Memory B cell (primary cell): ENCODE results near the gene SAMM50.

Experiments used
- ATAC-seq: fragments of 150-1000 bp; cut with Tn5 transposase; 2 replicates; pipeline ENCODE4 v1.10.0; 2021; ENCODE audit warnings: low read depth, mild to moderate bottlenecking, moderate library complexity
- DNase-seq, 2 donors: peaks; one replicate each; pipeline ENCODE4 v3.0.0; 2022; ENCODE audit warnings: low spot score in 2 of 2
- H3K27ac Mint-ChIP-seq: one replicate; pipeline ENCODE4 v1.8.0; 2022; ENCODE audit warnings: mild to moderate bottlenecking, moderate library complexity, mixed read lengths
- H3K27me3 Mint-ChIP-seq: one replicate; pipeline ENCODE4 v1.8.0; 2022; ENCODE audit warnings: mixed read lengths
- H3K36me3 Mint-ChIP-seq: one replicate; pipeline ENCODE4 v1.8.0; 2022; ENCODE audit warnings: mild to moderate bottlenecking, mixed read lengths
- H3K4me1 Mint-ChIP-seq: one replicate; pipeline ENCODE4 v1.8.0; 2022; ENCODE audit warnings: mixed read lengths
- H3K4me3 Mint-ChIP-seq: one replicate; pipeline ENCODE4 v1.8.0; 2022; ENCODE audit warnings: mild to moderate bottlenecking, moderate library complexity, mixed read lengths
- H3K9me3 Mint-ChIP-seq: one replicate; pipeline ENCODE4 v1.8.0; 2022; ENCODE audit warnings: mixed read lengths

SAMM50 gene

GRCh38 chr22:43976861-43977795 is 21.9 kb downstream of the SAMM50 start:
- Mint-ChIP-seq H3K4me1 (no peaks in the 10 kb centered on the region), H3K27ac (no peak overlapping the region), H3K27me3 (no peaks in the 10 kb centered on the region), H3K9me3 (no peaks in the 10 kb centered on the region), H3K4me3 (no peak overlapping the region), H3K36me3 (peaks cover 37% of the 10 kb centered on the region)
- ATAC-seq (no peak), DNase-seq (no peak)

GRCh38 chr22:43978558-43978957 is 23.3 kb downstream of the SAMM50 start:
- Mint-ChIP-seq H3K4me1 (no peaks in the 10 kb centered on the region), H3K36me3 (peaks cover 38% of the 10 kb centered on the region), H3K4me3 (no peak overlapping the region), H3K27ac (no peak overlapping the region), H3K27me3 (no peaks in the 10 kb centered on the region), H3K9me3 (no peaks in the 10 kb centered on the region)
- DNase-seq = no peak
- ATAC-seq = no peak

GRCh38 chr22:43980579-43980978 is 25.3 kb downstream of the SAMM50 start:
- DNase-seq (no peak), ATAC-seq (no peak)
- Mint-ChIP-seq H3K27me3 (no peaks in the 10 kb centered on the region), H3K36me3 (peaks cover 39% of the 10 kb centered on the region), H3K4me1 (no peaks in the 10 kb centered on the region), H3K27ac (no peak overlapping the region), H3K4me3 (no peak overlapping the region), H3K9me3 (no peaks in the 10 kb centered on the region)

GRCh38 chr22:43980996-43981395 is 25.8 kb downstream of the SAMM50 start:
- H3K27ac Mint-ChIP-seq = no peak overlapping the region
- H3K36me3 Mint-ChIP-seq = peaks cover 35% of the 10 kb centered on the region
- H3K4me1 Mint-ChIP-seq = no peaks in the 10 kb centered on the region

GRCh38 chr22:43983808-43984207 is 28.6 kb downstream of the SAMM50 start:
- no peaks in the 10 kb centered on the region for H3K9me3 Mint-ChIP-seq
- peaks cover 34% of the 10 kb centered on the region for H3K36me3 Mint-ChIP-seq

More at GRCh38 chr22:43980996-43981395, 25.8 kb downstream of the SAMM50 start:
- H3K9me3 Mint-ChIP-seq = no peaks in the 10 kb centered on the region
- DNase-seq (no peak), ATAC-seq (no peak)
- no peak overlapping the region for H3K4me3 Mint-ChIP-seq
- no peaks in the 10 kb centered on the region for H3K27me3 Mint-ChIP-seq

GRCh38 chr22:43985532-43985931 is 30.3 kb downstream of the SAMM50 start:
- Mint-ChIP-seq H3K36me3 (peaks cover 29% of the 10 kb centered on the region), H3K27ac (no peak overlapping the region), H3K4me3 (no peak overlapping the region)

More at GRCh38 chr22:43983808-43984207, 28.6 kb downstream of the SAMM50 start:
- peaks cover 2% of the 10 kb centered on the region for H3K4me1 Mint-ChIP-seq
- H3K27me3 Mint-ChIP-seq = no peaks in the 10 kb centered on the region
- DNase-seq (no peak), ATAC-seq (no peak)
- H3K27ac Mint-ChIP-seq = no peak overlapping the region
- H3K4me3 Mint-ChIP-seq = no peak overlapping the region

GRCh38 chr22:43988116-43988820 is 33.0 kb downstream of the SAMM50 start:
- H3K9me3 Mint-ChIP-seq = no peaks in the 10 kb centered on the region
- H3K27ac Mint-ChIP-seq = no peak overlapping the region
- H3K4me1 Mint-ChIP-seq = peaks cover 7% of the 10 kb centered on the region
- ATAC-seq = no peak
- H3K27me3 Mint-ChIP-seq = no peaks in the 10 kb centered on the region
- no peak for DNase-seq
- peaks cover 39% of the 10 kb centered on the region for H3K36me3 Mint-ChIP-seq
- no peak overlapping the region for H3K4me3 Mint-ChIP-seq

More at GRCh38 chr22:43985532-43985931, 30.3 kb downstream of the SAMM50 start:
- Mint-ChIP-seq H3K27me3 (no peaks in the 10 kb centered on the region), H3K9me3 (no peaks in the 10 kb centered on the region), H3K4me1 (peaks cover 2% of the 10 kb centered on the region)
- DNase-seq = no peak
- ATAC-seq = no peak

GRCh38 chr22:43988960-43989359 is 33.7 kb downstream of the SAMM50 start:
- Mint-ChIP-seq H3K4me1 (peaks cover 12% of the 10 kb centered on the region), H3K36me3 (peaks cover 35% of the 10 kb centered on the region), H3K9me3 (no peaks in the 10 kb centered on the region)

GRCh38 chr22:43990044-43990443 is 34.8 kb downstream of the SAMM50 start:
- DNase-seq (no peak), ATAC-seq (no peak)
- Mint-ChIP-seq H3K4me1 (peaks cover 14% of the 10 kb centered on the region), H3K36me3 (peaks cover 35% of the 10 kb centered on the region), H3K4me3 (no peak overlapping the region), H3K27me3 (no peaks in the 10 kb centered on the region), H3K27ac (no peak overlapping the region), H3K9me3 (no peaks in the 10 kb centered on the region)

More at GRCh38 chr22:43988960-43989359, 33.7 kb downstream of the SAMM50 start:
- DNase-seq (no peak), ATAC-seq (no peak)
- H3K4me3 Mint-ChIP-seq = no peak overlapping the region
- peak overlapping the region; percentile 3 for H3K27ac Mint-ChIP-seq
- no peaks in the 10 kb centered on the region for H3K27me3 Mint-ChIP-seq

GRCh38 chr22:43991316-43992020 is 36.2 kb downstream of the SAMM50 start:
- ATAC-seq (no peak), DNase-seq (no peak)
- Mint-ChIP-seq H3K9me3 (no peaks in the 10 kb centered on the region), H3K4me1 (peaks cover 26% of the 10 kb centered on the region), H3K36me3 (peaks cover 32% of the 10 kb centered on the region), H3K4me3 (no peak overlapping the region), H3K27me3 (no peaks in the 10 kb centered on the region), H3K27ac (peak overlapping the region; percentile 53)

GRCh38 chr22:43992331-43992821 is 37.1 kb downstream of the SAMM50 start:
- H3K4me1 Mint-ChIP-seq = peaks cover 32% of the 10 kb centered on the region
- no peak for ATAC-seq
- H3K36me3 Mint-ChIP-seq = peaks cover 30% of the 10 kb centered on the region
- H3K9me3 Mint-ChIP-seq = no peaks in the 10 kb centered on the region
- DNase-seq = no peak
- H3K4me3 Mint-ChIP-seq = no peak overlapping the region
- H3K27ac Mint-ChIP-seq = peak overlapping the region; percentile 14
- H3K27me3 Mint-ChIP-seq = no peaks in the 10 kb centered on the region

- ATAC-seq (peak; percentile 41), DNase-seq (peak; percentile 65 to 70)
- Mint-ChIP-seq H3K4me1 (peaks cover 32% of the 10 kb centered on the region), H3K4me3 (no peak overlapping the region), H3K27ac (peak overlapping the region; percentile 79), H3K36me3 (peaks cover 27% of the 10 kb centered on the region), H3K9me3 (no peaks in the 10 kb centered on the region), H3K27me3 (no peaks in the 10 kb centered on the region)
Measured at GRCh38 chr22:43993072-43993760, 38.0 kb downstream of the SAMM50 start.

- DNase-seq (no peak), ATAC-seq (no peak)
- H3K9me3 Mint-ChIP-seq = no peaks in the 10 kb centered on the region
- H3K36me3 Mint-ChIP-seq = peaks cover 26% of the 10 kb centered on the region
- no peak overlapping the region for H3K4me3 Mint-ChIP-seq
- peak overlapping the region; percentile 99 for H3K27ac Mint-ChIP-seq
- peaks cover 32% of the 10 kb centered on the region for H3K4me1 Mint-ChIP-seq
- no peaks in the 10 kb centered on the region for H3K27me3 Mint-ChIP-seq
Measured at GRCh38 chr22:43994006-43994405, 38.8 kb downstream of the SAMM50 start.
